8988T (cell line): ENCODE data around the gene ANKRD33B.

Experiments
- DNase-seq: peaks from one replicate; pipeline ENCODE4 v3.0.0; 2011

Gene ANKRD33B

DNA sequence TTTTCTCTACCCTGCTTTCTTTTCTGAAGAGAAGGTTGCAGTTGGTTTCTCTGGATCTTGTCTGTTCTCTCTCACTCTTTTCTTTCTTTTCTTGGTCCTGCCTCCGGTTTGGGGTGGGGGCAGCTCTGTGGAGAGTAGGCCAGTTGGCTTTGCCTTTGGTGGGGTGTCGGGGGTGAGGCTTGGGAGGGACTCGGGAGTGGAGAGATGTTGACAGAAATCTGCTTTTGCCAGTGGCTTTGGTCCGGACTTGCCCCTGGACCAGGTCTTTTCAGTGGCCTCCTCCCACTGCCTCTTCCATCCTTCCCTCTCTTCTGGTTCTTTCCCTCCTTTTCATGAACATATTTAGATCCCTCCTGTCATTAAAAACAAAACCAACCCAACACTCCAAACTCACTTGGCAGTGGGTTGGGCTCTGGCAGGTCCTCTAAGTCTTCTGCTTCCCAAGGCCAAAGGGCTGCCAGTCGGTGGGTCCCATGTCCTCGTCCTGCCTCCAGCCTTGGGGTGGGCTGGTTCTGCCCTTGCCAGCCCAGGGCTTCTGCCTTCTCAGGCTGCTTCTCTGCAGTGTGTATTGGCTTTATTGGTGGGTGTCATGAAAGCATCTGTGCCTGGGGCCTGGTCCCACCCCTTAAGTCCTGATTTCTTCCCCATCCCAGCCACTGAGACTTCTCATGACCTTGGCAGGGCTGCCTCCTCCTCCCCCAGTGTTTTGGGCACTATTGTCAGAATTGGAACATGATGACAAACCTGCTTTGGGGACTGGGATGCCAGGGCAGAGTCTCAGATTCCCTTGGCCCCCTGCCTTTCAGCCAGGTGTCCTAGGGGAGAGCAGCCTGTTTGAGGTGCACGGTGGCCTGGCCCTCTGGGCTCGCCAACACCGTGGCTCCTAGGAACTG, 16.9 kb downstream of the ANKRD33B start:
- no peak for DNase-seq

DNA sequence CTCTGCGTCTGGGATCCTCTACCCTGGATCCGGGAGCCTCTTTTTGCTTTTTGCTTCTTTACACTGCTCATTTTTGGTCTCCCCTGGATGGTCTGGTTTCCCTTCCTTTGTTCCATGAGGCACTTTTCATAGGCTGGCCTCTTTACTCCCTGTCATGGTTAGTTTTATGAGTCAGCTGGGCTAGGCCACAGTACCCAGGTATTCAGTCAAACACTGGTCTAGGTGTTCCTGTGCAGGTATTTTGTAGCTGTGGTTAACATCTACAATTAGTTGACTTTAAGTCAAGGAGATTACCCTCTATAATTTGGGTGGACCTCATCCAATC, 17.5 kb downstream of the ANKRD33B start:
- no peak for DNase-seq

- DNase-seq, result no peak
Observed at GRCh38 chr5:10581867-10582511, 18.1 kb downstream of the ANKRD33B start.

- DNase-seq, result no peak
Observed at GRCh38 chr5:10582512-10582897, 18.6 kb downstream of the ANKRD33B start.

DNA sequence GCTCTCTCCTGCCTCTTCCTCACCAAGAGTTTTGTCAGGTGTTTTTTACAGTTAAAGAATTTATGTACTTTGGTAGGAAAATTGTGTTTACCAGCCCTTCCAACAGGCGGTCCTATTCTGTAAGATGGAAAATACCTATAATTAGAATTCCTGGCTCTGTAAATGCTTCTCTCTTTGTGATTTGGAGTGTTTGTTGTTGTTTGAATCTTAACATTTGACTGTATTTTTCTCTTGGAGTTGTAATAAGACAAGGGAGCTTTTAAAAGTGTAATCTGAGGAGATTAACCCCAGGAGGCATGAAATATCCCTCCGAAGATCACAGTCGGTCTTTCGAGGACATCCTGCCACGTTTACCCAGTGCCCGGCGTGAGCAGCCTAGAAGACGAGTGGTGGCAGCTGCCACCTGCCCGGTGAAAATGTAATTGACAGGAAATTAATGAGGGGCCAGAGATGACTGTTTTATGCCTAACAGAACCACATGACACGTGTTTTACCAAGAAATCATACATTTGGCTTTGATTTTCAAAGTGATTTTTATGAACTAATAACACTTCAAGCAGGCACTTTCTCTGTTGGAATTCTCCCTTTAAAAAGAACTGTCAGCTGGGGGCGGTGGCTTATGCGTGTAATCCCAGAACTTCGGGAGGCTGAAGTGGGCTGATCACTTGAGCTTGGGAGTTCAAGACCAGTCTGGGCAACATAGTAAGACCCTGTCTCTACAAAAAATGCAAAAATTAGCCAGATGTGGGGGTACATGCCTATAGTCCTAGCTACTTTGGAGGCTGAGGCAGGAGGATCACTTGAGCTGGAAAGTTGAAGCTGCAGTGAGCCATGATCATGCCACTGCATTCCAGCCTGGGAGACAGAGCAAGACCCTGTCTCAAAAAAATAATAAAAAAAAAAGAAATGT, 20.0 kb downstream of the ANKRD33B start:
- DNase-seq, result no peak

GRCh38 chr5:10584714-10585517, 21.0 kb downstream of the ANKRD33B start:
- DNase-seq, result no peak

- no peak for DNase-seq
Observed at GRCh38 chr5:10585518-10585915, 21.6 kb downstream of the ANKRD33B start.

DNA sequence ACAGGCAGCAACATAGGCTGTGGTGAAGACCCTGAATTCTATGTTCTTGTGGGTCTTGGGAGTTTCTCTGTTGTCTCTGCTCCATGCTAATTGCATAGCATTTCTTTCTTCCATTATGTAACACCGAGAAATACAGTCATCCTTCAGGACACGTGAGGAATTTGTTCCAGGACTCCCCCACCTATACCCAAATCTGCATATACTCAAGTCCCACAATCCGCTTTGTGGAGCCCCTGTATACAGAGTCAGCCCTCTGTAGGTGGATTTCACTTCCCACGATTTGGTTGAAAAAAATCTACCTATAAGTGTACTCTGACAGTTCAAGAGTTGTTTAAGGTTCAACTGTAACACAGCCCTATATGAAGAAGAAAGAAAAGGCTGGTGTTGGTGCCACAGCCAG, 22.1 kb downstream of the ANKRD33B start:
- DNase-seq, result no peak

DNA sequence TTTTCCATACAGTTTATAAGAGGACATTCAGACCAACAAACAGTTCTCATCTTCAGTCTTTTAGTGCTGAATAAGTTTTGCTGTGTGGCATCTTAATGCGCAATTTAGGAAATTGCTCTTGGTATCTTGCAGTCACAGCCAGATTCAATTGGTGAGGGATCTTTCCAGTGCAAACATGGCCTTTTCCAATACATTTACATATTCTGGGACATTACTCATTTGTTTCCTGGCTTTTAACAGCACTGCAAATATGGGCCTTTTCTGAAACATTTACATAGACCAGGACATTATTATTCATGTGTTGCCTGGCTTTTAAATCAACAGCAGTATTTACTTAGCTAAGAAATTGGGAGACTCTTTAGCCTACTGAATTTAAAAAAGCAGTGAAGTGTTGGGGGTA, 22.7 kb downstream of the ANKRD33B start:
- DNase-seq, result no peak

- no peak for DNase-seq
Observed at GRCh38 chr5:10588109-10588775, 24.4 kb downstream of the ANKRD33B start.

- DNase-seq, result no peak
Observed at GRCh38 chr5:10588779-10589447, 25.0 kb downstream of the ANKRD33B start.

DNA sequence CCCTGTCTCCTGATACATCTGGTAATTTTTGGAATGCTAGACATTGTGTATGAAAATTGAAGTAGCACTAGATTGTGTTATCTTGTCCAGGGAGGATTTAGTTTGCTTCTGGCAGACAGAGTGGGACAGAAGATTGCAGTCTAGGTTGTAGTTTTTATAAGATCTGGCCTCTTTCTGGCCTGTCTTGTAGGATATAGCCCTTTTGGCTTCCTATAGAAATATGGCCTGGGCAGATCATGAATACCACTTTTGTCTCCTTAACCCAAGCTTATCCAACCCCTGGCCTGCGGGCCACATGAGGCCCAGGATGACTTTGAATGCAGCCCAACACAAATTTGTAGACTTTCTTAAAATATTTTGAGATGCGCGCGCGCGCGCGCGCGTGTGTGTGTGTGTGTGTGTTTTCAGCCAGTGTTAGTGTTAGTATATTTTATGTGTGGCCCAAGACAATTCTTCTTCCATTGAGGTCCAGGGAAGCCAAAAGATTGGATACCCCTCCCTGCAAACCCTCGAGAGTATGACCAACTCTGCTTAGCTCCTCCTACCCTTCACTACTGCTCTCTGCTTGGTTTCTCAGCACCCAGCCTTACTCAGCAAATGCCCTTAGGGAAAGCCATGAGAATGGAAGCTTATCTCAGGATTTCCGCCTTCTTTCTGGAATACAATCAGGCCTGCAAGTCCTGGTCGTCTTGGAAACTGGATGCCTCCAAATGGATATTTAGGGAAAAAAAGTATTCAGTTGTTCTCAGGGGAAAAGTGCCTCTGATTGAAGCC, 26.5 kb downstream of the ANKRD33B start:
- DNase-seq, result no peak

DNA sequence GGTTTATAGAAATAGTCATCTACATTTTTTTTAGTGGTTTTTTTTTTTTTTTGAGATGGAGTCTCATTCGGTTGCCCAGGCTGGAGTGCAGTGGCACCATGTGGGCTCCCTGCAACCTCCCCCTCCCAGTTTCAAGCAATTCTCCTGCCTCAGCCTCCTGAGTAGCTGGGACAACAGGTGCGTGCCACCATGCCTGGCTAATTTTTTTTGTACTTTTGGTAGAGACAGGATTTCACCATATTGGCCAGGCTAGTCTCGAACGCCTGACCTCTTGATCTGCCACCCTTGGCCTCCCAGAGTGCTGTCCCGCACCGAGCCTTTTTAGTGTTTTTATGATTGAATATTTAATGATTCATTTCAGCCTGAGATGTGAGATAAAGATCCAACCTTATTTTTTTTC, 27.3 kb downstream of the ANKRD33B start:
- DNase-seq, result no peak

DNA sequence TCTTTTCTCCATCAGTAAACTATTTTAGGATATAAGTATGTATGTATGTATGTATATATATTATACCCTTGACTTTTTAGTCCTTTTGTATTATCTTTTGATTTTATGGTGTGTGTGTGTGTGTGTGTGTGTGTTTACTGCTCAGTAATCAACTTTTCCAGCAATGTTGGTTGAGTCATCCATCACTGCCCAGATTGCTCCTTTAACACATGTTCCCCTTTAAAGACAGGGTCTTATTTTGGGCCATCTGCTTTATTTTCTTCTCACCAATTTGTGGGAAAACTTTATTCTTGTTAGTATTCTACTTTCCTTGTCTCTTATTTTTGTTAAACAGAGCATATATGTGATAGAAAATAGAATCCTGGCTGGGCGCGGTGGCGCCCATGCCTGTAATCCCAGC, 28.1 kb downstream of the ANKRD33B start:
- DNase-seq, result no peak

- DNase-seq, result no peak
Observed at GRCh38 chr5:10592601-10593000, 28.7 kb downstream of the ANKRD33B start.

- DNase-seq, result no peak
Observed at GRCh38 chr5:10593531-10594181, 29.8 kb downstream of the ANKRD33B start.

GRCh38 chr5:10594591-10595210, 30.8 kb downstream of the ANKRD33B start:
- DNase-seq, result peak; percentile 50

GRCh38 chr5:10595293-10595671, 31.4 kb downstream of the ANKRD33B start:
- no peak for DNase-seq

DNA sequence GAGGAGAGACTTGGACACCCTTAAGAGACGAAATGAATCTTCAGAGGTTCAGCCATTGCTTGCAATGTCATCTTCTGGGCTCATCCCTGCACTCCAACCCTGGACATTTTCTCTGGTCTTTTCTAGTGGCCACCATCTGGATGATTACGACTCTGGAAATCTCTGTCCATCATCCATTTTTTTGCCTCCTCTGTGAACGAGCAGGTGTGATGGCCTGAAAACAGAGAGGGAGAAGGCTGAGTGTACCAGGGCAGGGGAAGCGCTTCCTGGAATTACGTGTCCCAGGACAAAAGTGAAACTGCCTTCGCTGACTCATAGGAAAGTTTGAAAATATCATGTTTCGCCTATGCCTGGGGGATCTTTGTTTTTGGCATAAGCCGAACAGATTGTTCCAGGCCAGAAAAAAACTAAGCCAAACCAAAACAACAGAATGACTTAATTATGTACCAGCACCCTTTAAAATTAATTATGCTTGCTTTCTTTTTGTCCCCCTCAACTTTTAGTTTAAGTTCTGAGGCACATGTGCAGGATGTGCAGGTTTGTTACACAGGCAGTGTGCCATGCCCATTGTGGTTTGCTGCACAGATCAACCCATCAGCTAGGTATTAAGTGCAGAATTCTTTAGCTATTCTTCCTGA, 31.9 kb downstream of the ANKRD33B start:
- DNase-seq, result peak; percentile 66
